Muscle of back (tissue), 11 donors: ENCODE measurements around the gene HES5. TPM values are rescaled to one million over a fixed set of nuclear protein-coding genes. Genes with fewer than 3 reads are reported as not detected.
"Not testable (repeated sequence)": the region's sequence is repeated elsewhere in the genome, so short reads cannot be mapped to it uniquely, and the experiment has no call there.

ENCODE experiments used
- DNase-seq, 3 donors: peaks; one replicate each; pipeline versions ENCODE4 v3.0.0 to v3.0.0-alpha.2; 2013
- polyA plus RNA-seq, 10 donors: library from polyadenylated mRNA; unstranded; fragments of 120-200 nt; gene quantifications; one replicate each; pipeline ENCODE4 v1.2.1, GENCODE V29; 2013; ENCODE audit not compliant: insufficient read length in 10 of 10

The HES5 gene
- polyA plus RNA-seq, 10 donors = 0.18 to 1.0 (median 0.55) TPM

DNA sequence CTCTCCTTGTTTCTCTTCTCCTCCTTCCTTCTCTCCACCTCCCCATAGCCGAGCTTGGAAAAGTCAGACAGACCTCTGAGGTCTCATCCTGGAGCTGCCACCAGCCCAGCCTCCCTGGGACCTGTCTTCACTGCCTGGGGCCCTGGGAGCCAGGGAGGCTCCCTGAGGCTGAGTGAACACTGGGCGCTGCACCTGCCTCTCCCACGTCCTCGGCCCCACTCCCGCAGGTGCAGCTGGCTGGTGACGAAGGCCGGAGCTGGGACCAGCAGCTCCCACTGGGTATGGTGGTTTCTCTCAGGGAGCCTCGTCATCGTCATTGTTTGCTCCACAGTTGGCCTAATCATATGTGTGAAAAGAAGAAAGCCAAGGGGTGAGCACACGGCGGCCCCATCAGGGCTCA lies 31.4 kb upstream of the HES5 start:
- no peak for DNase-seq

DNA sequence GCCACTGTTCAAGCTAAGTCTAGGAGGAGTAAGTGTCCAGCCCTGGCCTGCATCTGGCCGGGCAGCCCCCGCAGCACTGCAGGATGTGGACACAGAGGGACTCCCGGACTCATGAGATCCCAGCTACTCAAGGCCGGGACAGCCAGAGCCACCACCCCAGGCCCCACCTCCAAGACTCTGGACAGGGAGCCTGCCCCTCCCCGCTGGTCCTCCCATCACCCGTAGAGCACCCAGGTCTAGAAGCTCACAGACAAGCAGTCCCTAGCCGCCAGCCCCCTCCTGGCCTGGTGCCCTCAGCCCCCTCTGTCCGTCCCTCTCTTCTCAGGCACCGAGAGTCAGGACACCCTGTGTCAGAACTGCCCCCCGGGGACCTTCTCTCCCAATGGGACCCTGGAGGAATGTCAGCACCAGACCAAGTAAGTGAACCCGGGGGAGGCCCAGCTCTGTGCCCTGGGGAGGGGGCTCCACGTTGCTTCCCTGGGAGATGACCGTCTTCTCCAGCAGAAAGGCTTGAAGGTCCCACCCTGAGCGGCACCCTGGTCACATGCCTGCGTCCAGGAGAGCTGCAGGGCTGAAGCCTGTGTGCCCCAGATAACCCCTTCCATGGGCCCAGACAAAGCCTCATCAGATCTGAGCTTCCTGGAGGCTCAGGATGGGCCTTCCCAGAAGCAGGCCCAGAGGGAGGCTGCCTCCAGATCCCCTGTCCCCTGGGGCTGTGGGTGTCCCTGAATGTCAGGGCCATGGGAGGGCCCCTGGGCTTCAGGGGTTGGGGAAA lies 30.4 kb upstream of the HES5 start:
- no peak for DNase-seq

DNA sequence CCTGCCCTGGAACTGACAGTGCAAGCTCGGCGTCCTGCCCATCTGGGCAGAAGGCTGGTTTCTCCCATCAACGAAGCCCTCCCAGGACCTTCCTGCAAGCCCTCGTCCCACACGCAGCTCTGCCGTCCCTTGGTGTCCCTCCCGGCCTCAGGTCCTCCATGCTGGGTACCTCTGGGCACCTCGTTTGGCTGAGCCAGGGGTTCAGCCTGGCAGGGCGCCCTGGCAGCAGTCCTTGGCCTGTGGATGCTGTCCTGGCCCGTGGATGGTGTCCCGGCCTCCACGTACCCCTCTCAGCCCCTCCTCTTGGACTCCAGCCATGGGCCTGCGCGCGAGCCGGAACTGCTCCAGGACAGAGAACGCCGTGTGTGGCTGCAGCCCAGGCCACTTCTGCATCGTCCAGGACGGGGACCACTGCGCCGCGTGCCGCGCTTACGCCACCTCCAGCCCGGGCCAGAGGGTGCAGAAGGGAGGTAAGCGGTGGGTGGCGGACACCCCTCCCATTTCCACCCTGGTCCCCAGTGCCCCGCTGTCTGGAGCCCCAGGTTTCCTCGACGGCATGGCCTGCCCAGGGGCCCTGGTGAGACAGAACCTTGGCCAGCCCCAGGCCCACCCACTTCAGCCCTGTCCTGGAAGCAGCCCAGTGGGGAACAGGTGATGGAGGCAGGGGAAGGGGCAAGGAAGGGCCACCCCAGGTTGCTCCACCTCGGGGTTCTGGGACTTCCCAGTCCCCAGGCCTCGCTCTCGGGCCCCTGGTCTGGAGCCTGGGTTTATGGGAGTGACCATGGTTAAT lies 29.6 kb upstream of the HES5 start:
- DNase-seq = no peak

DNA sequence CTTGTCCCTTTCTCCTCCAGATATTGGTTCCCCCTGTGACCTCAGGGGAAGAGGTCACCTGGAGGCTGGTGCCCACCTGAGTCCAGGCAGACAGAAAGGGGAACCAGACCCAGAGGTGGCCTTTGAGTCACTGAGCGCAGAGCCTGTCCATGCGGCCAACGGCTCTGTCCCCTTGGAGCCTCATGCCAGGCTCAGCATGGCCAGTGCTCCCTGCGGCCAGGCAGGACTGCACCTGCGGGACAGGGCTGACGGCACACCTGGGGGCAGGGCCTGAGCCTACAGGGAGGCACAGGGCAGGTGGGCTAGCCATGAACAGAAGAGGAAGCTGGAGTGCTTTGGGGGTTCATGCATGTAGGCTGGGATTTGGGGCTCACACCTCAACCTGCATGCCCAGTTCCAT lies 28.8 kb upstream of the HES5 start:
- no peak for DNase-seq

DNA sequence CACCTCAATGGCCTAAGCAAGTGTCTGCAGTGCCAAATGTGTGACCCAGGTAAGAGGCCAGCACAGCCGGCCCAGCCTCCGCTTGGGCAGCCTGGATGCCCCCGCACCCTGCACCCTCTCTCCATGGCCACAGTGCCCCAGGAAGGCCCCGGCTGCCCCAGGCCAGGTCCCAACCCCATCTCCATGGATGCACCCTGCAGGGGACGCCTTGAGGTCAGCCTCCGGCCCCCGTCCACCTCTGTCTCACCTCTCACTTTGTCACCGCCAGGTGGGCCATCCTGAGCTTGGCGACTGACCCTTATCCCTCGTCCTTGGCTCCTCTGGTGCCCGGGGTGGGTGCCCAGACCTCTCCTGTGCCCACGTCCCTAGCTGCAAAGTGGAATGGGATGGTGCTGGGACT lies 28.4 kb upstream of the HES5 start:
- no peak for DNase-seq

DNA sequence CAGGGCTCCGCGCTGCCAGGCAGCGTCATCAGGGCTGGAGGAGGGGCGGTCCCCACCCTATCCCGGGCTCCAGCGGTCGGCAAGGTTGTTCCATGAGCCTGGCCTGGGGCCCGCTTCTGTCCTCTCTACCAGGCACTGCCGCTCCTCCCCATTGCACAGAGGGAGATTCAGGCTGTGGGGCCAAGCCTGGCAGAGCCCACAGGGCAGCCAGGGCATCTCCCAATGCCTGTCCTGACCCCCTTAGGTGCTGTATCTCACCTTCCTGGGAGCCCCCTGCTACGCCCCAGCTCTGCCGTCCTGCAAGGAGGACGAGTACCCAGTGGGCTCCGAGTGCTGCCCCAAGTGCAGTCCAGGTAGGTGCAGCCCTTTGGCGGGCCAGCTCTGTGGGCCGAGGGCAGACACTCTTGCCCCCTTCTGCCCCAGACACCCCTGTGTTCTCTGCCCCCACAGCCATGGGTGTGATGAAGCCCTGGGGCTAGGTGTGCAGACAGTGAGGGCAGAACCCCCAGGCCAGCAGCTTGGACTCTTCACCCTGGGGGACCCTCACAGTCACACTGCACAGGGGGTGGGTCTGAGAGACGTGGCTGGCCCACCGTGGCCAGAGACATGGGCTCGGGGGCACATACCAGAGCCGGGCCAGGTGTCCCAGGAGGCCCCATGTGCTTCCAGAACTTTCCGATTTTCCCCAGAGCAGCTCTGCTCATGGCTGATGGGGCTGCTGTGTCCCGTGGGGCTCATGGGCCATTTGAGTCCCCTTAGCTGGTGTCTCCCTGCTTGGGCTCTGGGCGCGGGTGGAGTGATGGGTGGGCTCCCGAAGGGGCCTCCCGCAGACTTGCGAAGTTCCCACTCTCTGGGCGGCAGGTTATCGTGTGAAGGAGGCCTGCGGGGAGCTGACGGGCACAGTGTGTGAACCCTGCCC lies 27.7 kb upstream of the HES5 start:
- no peak for DNase-seq

DNA sequence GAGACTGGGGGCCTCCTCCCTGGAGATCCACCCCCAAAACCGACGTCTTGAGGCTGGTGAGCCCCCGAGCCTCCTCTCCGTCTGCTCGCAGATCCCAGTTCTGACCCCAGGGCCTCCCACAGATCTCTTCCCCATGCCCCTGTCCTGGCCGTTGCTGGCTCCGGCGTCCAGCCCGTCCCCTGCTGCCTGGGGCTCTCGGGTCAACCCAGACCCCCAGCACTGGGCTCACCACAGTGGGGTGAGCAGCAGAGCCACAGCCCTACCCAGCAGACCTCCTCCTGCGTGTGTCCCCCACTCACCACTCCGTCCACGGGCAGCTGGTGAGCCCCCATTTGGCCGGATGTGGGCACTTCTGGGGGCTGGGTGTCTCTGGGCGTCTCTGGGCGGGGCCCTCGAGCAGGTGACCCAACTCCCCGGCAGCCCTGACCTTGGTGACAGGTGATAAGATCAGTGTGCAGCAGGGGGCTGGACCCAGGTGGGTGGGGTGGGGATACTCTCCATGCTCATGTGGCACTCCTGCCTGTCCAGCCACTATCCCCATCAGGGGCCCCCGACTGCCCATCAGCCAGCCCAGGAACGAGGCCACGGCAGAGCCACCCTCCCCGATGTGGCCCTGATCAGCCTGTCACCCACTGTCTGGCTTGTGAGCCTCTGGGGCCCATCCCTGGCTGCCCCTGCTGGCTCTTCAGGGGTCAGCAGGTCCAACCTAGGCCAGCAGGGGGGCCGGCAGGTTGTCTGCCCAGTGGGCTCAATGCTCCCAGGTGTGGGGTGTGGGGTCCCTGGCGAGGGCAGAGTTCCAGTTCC lies 26.8 kb upstream of the HES5 start:
- DNase-seq = no peak

DNA sequence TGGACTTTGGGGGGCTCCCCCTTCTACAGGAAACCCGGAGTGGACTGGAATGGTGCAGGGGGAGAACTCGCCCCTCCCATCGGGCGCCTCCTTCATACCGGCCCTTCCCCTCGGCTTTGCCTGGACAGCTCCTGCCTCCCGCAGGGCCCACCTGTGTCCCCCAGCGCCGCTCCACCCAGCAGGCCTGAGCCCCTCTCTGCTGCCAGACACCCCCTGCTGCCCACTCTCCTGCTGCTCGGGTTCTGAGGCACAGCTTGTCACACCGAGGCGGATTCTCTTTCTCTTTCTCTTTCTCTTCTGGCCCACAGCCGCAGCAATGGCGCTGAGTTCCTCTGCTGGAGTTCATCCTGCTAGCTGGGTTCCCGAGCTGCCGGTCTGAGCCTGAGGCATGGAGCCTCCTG lies 26.2 kb upstream of the HES5 start, which contains the start of gene TNFRSF14:
TSS of gene TNFRSF14 (plus strand) at position 95 of the 401 bp plus-strand sequence. CDS start at position 389, 294 bp downstream.
- peak in 1 of 3 donors; percentile 89 for DNase-seq

DNA sequence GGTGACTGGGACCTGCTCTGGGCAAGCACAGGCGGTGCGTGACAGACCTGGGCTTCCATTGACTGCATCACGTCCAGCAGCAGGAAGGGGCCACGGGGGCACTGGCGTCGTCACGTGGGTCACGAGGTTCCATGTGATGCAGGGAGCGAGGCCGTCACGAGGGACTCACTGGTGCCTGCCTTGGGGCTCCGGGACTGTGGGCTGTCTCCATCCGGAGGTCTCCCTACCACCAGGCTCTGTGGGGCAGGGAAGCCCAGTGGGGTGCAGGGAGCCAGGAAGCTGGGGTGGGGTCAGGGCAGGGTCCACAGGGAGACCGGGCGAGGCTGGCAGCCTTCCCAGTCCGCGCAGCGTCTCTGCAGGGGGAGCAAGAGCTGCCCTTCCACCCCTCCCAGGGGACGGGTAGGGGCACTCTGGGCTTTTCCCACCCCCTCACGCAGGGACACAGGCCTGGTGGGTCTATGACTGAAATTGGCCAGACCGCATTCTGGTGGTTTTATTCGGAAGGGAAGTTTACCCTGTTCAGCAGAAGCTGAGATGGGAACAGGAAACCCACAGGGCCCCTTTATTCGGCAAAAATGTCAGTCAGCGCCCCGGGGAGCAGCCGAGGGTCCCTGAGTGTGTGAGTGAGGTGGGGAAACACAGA lies 25.7 kb upstream of the HES5 start:
- peak in 1 of 3 donors; percentile 71 for DNase-seq

DNA sequence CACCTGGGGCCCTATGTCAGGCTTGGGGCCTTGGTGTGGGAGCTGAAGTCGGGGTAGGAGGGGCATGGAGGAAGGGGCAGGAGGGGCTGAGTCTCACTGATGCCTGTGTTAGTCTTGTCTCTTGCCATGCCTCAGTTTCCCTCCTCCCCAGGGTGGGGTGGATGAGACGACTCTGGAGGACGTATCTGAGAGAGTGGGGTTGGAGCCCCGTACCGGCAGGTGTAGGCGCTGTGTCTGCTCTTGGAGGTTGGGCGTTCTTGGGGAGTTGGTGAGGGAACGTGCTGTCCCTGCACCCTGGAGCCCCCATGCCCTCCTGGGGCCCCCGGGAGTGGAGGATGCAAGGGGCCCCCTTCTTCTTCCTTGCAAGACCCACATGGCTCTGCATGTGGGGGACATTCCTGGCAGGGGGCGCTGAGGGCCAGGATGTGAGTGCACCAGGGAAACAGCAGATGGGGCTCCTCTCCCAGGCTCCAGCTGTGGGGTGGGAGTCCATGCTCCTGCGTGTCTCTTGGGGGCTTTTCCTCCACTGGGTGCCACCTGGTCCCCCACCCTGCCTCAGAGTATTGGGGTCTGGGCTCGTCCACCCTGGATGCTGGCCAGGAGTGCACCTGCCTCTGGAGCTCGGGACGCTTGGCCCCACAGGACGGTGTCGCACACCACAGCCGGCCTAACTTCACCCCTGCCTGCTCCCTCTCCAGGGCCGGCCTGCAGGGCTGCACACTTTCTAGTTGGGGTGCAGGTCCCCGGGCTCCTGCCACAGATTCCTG lies 24.7 kb upstream of the HES5 start:
- DNase-seq = peak in 1 of 3 donors; percentile 69

DNA sequence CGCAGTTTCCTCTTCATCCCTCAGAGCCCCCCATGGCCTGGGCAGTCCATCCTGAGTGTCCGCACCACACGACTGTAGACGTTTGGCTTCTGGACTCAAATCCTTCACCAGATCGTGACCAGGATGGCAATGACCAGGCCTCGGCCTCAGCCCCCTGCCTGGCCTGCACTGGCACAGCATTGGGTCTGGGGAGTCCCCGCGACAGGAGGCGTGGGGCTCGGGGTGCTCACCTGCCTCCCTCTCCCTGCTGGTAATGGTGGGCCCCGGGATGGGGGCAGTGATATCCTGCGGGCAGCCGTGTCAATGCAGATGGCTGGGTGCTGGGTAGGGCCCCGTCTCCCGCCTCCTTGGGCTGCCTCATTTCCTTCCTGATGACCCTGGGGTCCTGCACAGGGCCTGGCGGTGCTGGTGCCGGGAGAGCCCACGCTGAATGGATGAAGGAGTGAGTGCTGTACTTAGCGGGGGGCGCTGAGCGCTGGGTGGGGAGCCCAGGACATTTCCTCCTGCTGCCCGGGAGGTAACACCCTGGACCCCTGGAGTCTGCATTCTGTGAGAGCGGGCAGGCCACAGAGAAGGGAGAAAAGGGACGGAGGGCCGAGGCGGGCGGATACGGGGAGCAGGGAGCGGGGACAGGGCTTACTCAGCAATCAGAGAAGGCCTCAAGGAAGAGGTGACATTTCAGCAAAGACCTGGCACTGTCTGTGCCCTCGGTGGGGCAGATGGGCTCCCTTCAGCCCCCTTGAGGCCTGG lies 24.0 kb upstream of the HES5 start:
- DNase-seq = no peak

DNA sequence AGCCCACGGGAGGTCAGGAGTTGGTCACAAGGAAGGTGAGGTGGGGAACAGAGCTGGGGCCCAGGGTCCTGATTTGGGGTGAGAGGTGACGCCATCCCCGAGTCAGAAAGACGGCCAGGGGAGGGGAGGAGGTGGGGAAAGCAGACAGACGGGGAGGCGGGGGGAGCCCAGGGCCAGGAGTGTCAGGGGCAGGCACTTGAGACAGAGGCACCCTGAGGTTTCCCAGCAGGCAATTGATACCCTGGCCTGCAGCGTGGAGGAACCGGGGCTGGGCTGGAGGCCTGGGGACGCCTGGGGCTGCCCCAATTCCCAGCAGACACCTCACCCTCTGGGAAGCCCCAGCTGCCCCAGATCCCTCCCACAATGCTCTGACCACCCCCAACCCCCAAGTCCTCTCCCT lies 23.0 kb upstream of the HES5 start:
- DNase-seq = not testable (repeated sequence)

DNA sequence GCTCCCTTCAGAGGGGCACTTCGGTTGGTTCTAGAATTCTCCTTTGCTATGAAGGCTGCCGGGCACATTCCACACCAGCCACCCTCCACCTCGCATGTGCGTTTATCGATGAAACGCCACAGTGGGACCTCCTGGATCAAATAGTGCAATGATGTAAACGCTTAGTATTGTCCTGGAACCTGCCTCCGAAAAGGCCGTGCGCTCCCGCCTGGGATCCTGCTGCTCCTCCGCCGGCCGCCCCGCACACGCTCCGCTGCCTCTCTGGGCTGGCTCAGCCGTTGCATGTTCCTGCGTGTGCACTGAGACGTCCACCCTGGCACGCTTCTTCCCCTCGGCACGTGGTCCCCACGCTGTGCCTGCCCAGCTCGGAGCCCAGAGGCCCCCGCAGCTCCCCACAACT lies 22.1 kb upstream of the HES5 start:
- DNase-seq = no peak

DNA sequence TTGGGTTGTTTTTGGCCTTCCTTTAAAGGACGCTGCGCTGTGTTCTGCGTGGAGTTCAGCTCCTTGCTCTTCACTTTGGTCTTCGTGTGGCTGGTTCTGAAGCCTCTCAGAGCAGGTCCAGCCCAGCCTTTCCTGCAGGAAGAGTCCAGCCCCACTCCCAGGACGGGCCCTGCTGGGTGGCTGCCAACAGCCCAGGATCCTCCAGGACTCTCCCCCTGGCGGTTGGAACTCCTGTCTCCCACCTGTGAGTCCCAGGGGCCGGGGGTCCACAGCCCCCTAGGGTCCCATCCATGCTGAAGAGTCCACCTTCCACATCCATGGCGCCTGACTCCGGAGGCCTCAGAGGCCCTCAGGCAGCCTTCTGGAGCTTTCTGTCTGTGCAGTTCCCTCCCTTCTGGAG lies 21.5 kb upstream of the HES5 start:
- DNase-seq = not testable (repeated sequence)

DNA sequence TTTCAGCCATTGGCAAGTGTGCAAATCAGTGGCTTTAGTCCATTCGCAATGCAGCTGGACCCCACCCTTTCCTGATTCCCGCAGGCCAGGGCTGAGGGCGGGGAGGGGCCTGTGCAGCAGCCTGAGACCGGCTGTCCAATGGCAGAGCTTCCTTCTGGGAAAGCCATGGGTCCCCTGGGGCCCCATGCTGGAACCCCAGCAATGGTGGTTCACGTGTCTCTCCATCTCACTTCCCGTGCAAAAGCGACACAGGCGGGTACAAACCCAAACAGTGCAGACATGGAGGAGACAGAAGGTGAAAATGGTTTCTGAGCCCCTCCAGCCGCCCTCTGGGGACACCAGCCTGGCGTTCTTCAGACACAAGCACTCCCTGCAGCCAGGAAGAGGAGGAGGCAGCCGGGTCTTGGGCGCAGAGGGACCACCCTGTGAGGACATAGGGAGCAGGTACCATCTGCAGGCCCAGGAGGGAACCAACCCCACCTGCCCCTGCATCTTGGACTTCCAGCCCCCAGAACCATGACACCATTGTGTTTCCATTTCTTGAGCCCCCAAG lies 20.3 kb upstream of the HES5 start:
- not testable (repeated sequence) for DNase-seq

DNA sequence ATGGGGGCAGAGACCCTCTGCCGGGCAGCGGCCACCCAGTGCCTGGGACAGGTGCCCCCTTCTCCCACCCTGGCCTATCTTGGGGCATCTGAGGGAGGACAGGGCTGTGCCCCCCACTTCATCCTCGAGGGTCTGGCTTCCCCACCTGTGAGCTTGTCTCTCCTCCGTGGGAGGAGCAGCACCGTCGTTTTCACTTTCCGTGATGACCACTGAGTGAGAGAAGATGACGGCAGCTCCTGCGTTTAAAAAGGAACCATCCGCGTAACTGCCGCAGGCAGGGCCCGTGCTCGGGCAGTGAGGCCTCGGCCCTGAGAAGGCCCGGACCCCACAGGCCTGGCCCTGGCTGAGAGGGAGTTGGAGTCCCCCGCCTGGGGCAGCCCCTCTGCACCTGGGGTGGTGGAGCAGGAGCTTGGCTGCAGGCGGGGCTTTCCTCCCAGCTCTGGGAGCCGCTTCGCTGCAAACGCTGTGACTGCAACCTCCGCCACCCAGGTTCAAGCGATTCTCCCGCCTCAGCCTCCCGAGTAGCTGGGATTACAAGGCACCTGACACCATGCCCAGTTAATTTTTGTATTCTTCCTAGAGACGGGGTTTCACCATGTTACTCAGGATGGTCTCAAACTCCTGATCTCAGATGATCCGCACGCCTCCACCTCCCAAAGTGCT lies 19.4 kb upstream of the HES5 start:
- not testable (repeated sequence) for DNase-seq

DNA sequence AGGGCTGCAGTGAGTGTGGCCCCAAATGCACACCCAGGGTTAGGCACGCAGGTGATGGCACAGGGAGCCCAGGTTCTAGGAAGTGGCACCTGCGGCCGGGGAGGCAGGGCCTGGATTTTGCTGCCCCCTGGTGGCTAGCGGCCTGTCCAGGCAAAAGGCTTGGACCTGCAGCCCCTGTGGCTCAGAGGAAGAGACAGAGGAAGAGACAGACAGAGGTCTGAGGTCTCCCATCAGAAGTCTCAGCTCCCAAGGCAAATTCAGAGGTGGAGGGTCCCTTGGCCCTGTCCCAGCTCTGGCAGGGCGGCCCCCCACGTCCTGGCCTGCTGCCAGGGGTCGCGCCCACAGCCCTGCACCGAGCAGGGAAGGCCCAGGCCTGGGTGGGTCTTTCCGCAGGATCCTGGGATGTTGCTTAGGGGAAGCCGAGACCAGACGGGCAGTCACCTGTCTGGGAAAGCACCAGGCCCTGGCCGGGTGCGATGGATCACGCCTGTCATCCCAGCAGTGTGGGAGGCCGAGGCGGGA lies 18.1 kb upstream of the HES5 start:
- peak; percentile 59 to 89 (median 79) for DNase-seq
